SK-N-MC (cell line): ENCODE results near the gene PSPC1.

ENCODE experiments used
- EZH2 ChIP-seq: fragments of 200-600 bp; sonication (generic); IDR thresholded peaks from one replicate; pipeline ENCODE4 v1.6.1; 2017; ENCODE audit warnings: antibody characterized with exemption
- FOXP2 ChIP-seq: optimal IDR thresholded peaks from 2 replicates; pipeline ENCODE3; 2011; ENCODE audit warnings: mild to moderate bottlenecking, moderate library complexity; ENCODE audit not compliant: insufficient read depth; ENCODE audit errors: extremely low read length, control extremely low read depth
- POLR2AphosphoS5 ChIP-seq: IDR thresholded peaks from 2 replicates; pipeline ENCODE4 v1.6.1; 2012; ENCODE audit warnings: mild to moderate bottlenecking, low read depth, low read length, borderline replicate concordance

- TF ChIP-seq EZH2: no peak
- TF ChIP-seq POLR2AphosphoS5: no peak
- no peak for TF ChIP-seq FOXP2
Measured at GRCh38 chr13:19720039-19720438, 62.7 kb downstream of the PSPC1 start.
